GM18498 (cell line): ENCODE measurements around the gene MEI4.

Source experiments
- ATAC-seq: cut with Tn5 transposase; IDR thresholded peaks from one replicate; pipeline ENCODE4 v1.9.1; 2021; ENCODE audit warnings: mild to moderate bottlenecking, moderate library complexity; ENCODE audit not compliant: unreplicated experiment

The MEI4 gene

GRCh38 chr6:77926198-77926751 lies 273.4 kb downstream of the MEI4 start:
- no peak for ATAC-seq

DNA sequence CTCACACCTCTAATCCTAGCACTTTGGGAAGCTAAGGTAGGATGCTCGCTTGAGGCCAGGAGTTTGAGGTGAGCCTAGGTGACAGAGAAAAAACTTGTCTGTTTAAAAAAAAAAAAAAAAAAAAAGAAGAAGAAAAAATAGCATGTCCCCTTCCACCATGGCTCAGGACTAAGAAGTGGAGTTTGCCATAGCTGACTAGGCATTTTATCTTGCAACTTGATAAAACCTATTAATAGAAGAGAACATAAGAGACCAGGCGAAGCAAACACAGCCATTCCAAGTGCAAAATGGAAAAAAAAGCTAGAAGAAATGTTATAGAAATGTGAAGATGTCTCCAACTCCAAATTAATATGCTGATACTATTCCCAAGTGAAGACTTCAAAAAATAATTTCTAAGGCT lies 277.5 kb downstream of the MEI4 start:
- no peak for ATAC-seq

- ATAC-seq, result no peak
Observed at GRCh38 chr6:77930952-77931351, 278.1 kb downstream of the MEI4 start.

DNA sequence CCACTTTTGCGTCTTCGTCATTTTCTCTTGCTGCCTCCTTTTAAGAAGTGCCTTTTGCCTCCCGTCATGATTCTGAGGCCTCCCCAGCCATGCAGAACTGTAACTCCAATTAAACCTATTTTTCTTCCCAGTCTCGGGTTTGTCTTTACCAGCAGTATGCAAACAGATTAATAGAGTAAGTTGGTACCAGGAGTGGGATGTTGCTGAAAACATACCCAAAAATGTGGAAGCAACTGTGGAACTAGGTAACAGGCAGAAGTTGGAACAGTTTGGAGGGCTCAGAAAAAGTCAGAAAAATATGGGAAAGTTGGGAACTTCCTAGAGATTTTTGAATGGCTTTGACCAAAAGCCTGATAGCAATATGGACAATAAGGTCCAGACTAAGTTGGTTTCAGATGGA lies 309.2 kb downstream of the MEI4 start:
- ATAC-seq, result no peak

DNA sequence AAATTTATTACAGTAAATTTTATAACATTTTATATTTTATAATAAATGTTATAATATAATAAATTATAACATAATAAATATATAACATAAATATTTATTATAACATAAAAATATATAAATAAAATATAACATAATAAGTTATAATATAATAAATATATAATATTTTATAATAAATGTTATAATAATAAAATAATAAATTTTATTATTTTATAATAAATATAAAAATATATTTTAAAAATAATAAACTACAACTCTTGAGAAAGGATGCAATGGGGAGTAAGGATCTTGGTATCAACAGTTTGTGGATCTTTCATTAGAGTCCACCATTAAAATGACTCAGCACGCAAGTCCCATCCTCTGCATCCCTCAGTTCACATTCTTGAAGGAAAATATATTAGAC lies 312.6 kb downstream of the MEI4 start:
- no peak for ATAC-seq

GRCh38 chr6:77972334-77972733 lies 319.5 kb downstream of the MEI4 start:
- ATAC-seq, result no peak
